Measurements from ENCODE around the gene ISCA2.

ISCA2 gene

GRCh38 chr14:74483321-74483720, 10.2 kb upstream of the ISCA2 start:
- no peak for DNase-seq (ENCODE audit: low spot score)

GRCh38 chr14:74486164-74486563, 7.4 kb upstream of the ISCA2 start:
- DNase-seq (ENCODE audit: low spot score) = no peak

DNA sequence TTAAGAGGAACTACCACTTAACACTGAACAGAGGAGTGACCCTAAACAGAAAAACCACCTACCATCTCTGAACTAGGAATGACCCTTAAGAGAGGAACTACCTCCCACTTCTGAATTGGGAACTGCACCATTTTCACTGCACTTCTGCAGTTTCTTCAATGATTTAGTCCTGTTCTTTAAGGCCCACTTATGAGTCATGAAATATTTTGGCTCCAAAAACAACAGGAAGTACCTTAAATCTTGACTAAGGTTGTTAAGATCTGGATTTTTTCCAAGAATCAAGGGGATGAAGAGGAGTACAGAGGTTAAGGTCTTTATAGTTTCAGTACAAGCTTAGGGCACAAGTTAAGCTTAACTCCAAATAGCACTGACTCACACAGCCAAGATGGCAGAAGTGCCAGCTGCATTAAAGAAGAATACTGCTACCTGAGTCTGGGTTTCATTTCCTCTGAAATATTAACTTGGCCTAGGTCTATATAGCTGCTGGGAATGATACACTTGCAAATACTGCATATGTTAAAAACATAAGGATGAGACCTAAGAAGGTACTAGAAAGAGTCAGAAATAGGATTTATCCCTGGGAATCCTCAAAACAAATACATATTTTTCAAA, 4.7 kb upstream of the ISCA2 start:
- peak; percentile 57 for DNase-seq (ENCODE audit: low spot score)

GRCh38 chr14:74490486-74490885, 3.1 kb upstream of the ISCA2 start:
- DNase-seq (ENCODE audit: low spot score) = no peak

DNA sequence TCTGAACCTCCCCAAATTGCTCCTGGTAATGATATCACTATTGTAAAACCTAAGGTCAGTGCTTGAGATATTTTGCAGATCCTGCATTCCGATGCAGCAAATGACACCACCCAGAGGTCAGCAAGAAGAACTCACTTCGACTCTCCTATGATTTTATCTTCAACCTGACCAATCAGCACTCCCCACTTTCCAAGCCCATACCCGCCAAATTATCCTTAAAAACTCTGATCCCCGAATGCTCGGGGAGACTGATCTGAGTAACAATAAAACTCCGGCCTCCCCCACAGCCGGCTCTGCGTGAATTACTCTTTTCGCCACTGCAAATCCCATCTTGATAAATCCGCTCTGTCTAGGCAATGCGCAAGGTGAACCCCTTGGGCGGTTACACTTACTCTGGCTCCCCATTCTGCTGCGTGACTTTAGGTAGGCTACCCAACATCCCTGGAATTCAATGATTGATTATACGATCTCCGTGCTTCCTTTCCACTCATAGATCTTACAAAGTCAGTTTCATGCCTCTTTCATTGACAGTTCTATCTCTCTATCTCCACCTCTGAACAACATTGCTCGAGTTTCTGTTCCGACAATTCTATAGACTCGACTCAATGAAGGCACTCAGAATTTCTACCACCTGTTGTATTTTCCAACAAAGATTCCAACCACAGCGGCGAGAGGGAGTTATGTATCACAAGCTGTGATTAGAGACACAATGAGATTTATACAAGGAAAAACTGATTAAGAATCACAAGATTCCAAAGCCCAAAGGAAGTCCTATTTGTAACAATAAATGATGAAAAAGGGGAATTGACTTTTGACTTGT, 1.4 kb upstream of the ISCA2 start:
- DNase-seq (ENCODE audit: low spot score) = peak; percentile 16

DNA sequence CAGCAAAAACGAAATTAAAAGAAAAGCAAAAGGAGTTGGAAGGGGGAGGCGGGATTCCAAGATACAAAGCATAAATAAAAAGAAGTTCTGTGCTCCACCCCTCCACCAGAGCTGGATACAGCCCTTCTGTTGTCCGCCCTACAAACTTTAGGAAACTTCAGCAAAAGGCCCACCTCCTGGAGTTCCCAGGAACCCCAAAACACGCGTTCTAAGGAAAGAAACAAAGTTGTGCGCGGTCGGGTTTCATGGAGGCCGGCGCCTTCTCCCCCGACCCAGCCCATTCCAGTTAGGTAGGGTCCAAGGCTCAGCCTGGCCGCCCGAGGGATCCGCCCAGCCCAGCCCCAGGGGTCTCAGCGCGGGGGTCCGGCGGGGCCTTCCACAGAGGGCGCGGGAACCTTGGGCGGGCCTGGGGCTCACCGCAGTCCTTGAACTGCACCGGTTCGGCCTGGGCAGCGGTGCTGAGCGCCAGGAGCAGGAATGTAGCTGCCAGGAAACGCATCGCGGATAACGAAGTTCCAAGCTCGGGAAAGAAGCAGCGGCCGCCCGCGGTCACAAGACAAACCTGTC, 706 bp upstream of the ISCA2 start, which contains the start of gene NPC2:
NPC2 (minus strand) TSS at position 530 of the 567 bp plus-strand sequence; CDS start at position 499, 31 bp downstream.
- peak; percentile 5 for DNase-seq (ENCODE audit: low spot score)

GRCh38 chr14:74495356-74495755, 1.8 kb downstream of the ISCA2 start:
- no peak for DNase-seq (ENCODE audit: low spot score)

DNA sequence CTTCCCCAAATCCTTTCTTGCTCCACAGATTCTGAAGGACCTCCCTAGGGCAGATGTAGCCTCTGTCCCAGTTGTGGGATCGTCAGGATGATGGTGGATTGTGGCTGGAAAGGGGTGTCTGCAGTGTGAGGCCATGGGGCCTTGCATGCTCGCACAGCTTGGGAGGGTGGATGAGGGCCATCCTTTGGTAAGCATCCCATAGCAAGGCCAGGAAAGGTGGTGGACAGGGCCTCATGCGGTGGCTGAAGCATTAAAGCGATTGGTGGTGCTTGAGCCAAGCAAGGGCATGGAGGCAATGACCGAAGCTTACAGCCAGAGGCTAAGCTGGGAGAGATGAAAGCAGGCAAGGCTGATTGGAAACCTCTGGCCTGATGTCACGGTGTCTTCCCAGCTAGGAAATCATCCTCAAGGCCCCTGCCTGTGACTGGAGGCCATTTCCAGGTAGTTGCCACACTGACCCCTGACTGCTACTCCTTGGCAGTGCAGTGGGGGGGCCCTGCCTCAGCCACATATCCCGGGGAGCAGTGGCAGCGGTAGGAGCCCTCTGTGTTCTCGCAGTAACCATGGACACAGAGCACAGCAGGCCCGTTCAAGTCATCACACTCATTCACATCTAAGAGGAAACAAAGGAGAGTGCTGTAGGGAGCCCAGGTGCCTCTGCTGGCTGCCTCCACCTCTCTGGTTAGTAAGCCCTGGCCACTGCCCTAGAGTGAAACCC, 7.0 kb downstream of the ISCA2 start:
- DNase-seq (ENCODE audit: low spot score) = no peak

- no peak for DNase-seq (ENCODE audit: low spot score)
Measured at GRCh38 chr14:74501135-74501614, 7.6 kb downstream of the ISCA2 start.

DNA sequence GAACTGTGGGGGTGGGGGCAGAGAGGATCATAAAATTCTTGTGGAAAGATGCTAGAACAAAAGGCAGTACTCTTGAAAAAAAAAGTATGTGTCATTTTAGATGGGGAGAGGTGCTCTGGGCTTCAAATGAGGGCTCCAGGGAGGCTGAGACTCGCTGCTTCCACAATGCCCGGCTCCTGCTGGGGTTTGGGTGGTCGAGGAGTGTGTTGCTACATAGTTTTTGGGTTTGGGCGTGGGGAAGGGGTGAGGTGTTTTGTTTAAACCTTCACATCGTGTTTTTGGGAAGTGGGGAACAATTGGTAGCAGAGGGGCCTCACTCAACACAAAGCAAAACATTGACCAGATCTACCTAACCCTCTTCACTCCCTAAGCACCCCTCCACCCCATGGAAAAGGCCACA, 8.1 kb downstream of the ISCA2 start:
- DNase-seq (ENCODE audit: low spot score) = no peak

GRCh38 chr14:74502236-74503019, 8.9 kb downstream of the ISCA2 start:
- no peak for DNase-seq (ENCODE audit: low spot score)

DNA sequence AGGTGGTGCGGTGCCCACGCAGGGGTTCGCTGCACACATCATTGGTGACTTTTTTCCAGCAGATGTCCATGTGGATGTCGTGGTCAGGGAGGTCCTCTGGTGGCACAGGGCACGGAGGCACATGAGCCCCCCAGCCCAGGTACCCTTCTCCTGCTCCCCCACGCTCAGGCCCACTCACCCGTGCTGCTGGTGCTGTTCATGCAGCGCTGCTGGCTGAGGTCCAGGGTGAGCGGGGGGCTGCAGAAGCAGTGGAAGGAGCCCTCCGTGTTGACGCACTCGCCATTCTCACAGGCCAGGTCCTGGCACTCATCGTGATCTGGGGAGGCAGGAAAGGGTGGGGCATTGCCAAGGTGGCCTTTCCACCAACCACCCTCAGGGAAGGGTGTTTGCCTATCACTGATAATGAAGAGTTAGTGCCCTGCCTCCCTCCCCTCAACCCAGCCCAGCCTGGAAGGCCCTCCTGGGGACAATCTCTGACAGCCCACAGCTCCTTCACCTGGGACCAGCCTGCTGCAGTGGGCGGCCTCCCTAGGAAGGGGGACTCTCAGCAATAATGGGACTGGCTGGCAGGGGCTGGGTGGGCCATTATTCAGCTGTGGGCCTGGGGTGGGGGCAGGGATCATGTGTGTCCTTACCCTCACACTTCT, 9.8 kb downstream of the ISCA2 start:
- DNase-seq (ENCODE audit: low spot score) = no peak

- DNase-seq (ENCODE audit: low spot score) = no peak
Measured at GRCh38 chr14:74503938-74504335, 10.4 kb downstream of the ISCA2 start.

- no peak for DNase-seq (ENCODE audit: low spot score)
Measured at GRCh38 chr14:74504412-74504811, 10.8 kb downstream of the ISCA2 start.

DNA sequence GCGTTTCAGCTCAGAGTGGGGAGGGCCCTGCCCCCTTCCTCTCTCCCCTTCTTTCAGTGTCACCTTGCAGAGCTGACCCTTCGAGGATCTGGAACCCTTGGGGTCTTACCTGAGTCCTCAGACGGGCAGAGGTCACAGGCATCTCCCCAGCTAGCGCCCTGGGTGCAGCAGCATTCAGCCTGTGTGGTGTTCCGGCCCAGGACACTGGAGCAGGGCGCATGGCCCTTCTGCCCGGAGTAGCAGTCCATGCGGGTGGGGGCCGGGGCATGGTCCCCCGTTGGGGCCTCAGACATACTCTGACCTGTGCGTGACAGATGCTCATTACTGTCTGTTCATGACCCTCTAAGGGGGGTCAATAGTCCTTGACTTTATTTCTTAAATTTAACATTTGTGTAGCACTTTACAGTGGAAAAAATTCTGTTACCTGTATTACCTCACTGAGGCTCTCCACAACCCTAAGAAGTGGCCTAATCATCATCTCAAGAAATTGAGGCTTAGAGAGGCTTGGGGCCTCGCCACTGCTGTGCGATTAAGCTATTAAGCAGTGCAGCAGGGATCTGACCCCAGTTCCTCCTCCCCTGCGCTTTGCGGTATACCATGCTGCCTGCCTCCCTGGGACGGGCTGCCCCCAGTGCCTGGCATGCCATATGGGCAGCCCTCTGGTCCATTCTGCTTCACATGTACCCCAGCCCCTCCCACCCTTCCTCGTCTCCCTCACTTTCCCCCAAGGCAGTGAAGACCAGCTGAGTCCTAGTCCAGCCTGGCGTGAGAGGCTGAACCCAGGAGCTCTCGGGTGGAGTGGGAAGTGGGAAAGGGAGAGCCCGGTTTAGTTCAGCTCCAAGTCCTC, 11.5 kb downstream of the ISCA2 start:
- no peak for DNase-seq (ENCODE audit: low spot score)

DNA sequence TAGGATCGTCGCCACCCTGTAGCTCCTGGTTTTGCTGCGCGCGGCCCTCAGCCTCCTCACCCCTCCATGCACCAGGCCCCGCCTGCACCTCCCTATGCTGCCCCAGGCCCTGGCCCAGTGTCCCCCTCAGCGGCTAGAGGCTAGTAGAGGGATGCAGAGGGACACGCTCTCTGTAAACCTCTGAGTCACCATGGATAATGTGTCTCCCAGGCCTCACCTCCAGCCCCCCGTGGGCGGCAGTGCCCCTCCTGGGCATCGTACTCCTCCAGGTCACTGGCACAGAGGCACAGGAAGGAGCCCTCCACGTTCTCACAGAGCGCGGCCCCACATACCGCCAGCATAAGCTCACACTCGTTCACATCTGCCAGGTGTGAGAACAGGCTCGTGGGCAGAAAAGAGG, 12.3 kb downstream of the ISCA2 start:
- no peak for DNase-seq (ENCODE audit: low spot score)

DNA sequence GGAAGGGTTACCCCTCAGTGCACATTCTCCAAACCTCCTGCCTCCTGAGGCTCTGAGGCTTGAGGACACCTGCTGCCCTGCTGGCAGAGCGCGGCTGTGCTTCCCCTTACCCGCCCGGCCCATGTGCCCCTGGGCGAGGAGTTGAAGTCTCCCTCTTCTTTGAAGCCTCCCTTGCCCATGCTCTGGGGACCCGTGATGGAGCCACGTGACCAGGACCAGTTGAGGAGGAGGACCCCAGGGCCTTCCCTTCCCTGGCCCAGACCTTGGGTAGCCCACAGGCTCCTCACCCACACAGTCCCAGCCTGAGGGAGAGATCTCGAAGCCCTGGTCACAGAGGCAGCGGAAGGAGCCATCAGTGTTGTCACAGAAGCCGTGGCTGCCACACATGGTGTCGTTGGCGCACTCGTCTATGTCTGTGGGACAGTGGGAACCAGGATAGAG, 12.9 kb downstream of the ISCA2 start:
- DNase-seq (ENCODE audit: low spot score) = no peak

- DNase-seq (ENCODE audit: low spot score) = no peak
Measured at GRCh38 chr14:74507085-74507484, 13.5 kb downstream of the ISCA2 start.

DNA sequence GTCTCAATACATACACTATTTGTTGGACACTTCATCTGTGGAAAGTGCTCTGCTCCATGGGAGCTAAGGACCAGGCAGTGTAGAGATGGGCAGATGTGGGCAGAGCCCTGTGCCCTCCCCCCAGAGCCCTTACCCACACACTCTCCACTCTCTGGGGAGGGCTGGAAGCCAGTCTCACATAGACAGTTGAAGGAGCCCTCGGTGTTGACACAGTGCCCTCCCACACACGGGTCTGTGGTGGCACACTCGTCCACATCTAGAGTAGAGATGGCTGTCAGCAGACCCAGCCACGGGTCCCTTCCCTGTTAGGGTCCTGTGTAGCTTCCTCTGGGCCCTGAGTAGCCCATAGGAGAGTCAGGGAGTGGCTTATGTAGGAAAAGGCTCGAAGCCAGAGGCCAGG, 14.3 kb downstream of the ISCA2 start:
- DNase-seq (ENCODE audit: low spot score) = no peak

- DNase-seq (ENCODE audit: low spot score) = no peak
Measured at GRCh38 chr14:74508292-74508731, 14.7 kb downstream of the ISCA2 start.
